NCI-H1092 treated with DMSO at 0.1 percent for 48 hours (cell line): Measurements from ENCODE around the gene DGKQ.
"Not testable (repeated sequence)": the region's sequence is repeated elsewhere in the genome, so short reads cannot be mapped to it uniquely, and the experiment has no call there.

Source experiments
- DNase-seq: peaks from one replicate; lab custom pipeline; 2025; lab: John Stamatoyannopoulos, UW

The DGKQ gene

GRCh38 chr4:949656-950055 is 23.7 kb downstream of the DGKQ start:
- DNase-seq = no peak

GRCh38 chr4:948936-949300 is 24.5 kb downstream of the DGKQ start:
- no peak for DNase-seq

- no peak for DNase-seq
Observed at GRCh38 chr4:948101-948935, 25.1 kb downstream of the DGKQ start.

GRCh38 chr4:947491-947971 is 25.8 kb downstream of the DGKQ start:
- no peak for DNase-seq

- DNase-seq = no peak
Observed at GRCh38 chr4:946517-947471, 26.6 kb downstream of the DGKQ start.

GRCh38 chr4:946103-946450 is 27.3 kb downstream of the DGKQ start:
- DNase-seq = no peak

GRCh38 chr4:945274-946102 is 27.9 kb downstream of the DGKQ start:
- no peak for DNase-seq

DNA sequence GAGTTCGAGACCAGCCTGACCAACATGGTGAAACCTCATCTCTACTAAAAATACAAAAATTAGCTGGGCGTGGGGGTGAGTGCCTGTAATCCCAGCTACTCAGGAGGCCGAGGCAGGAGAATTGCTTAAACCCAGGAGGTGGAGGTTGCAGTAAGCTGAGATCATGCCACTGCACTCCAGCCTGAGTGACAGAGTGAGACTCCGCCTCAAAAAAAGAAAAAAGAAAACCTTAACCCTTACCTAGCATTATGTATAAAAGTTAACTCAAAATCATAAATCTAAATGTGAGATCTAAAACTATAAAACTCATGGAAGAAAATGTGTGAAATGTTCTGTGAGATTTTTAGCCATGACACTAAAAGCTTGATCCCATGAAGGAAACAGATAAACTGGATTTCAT is 33.9 kb downstream of the DGKQ start:
- DNase-seq = not testable (repeated sequence)

- DNase-seq = no peak
Observed at GRCh38 chr4:932713-933070, 40.7 kb downstream of the DGKQ start.

DNA sequence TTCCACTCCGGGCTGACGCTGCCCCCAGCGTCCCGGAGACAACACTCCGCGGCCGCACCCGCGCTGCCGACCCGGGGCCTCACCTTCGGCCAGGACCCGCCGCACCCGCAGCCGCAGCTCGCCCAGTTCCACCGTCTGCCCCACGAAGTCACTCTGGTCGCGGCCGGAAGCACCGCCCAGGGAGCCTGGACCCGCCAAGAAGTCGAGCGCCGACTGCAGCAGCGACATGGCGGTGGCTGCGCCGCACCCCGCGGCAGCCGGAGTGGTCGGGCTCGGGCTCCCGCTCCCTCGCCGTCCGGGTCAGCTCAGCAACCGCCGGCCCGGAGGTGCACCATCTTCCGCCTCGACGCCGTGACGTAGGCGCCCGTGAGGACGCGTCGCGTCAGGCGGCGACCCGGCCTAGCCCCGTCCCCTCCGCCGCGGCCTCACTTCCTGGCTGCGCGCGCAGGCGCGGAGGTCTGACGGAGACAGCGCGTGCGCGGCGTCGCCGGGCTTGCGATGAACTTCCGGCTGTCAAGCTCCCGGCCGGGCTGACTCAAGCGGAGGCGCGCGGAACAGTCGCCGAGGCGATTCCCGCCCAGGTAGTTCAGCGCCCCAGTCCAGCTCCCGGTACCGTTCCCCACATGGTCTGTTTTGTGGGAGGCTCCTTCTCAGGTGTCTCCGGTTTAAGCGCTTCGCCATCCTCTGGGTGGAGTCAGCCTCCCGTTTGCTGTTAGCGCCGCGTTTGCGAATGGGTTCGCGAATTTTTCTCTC is 41.2 kb downstream of the DGKQ start, which contains the start of the genes GAK and TMEM175:
TSS of gene GAK (minus strand) at position 357 of the 753 bp plus-strand sequence. CDS start at position 228, 129 bp downstream.
TSS of gene TMEM175 (plus strand) at position 501 of the 753 bp plus-strand sequence. CDS start 15,280 bp downstream, outside the sequence.
- DNase-seq = peak; percentile 91

DNA sequence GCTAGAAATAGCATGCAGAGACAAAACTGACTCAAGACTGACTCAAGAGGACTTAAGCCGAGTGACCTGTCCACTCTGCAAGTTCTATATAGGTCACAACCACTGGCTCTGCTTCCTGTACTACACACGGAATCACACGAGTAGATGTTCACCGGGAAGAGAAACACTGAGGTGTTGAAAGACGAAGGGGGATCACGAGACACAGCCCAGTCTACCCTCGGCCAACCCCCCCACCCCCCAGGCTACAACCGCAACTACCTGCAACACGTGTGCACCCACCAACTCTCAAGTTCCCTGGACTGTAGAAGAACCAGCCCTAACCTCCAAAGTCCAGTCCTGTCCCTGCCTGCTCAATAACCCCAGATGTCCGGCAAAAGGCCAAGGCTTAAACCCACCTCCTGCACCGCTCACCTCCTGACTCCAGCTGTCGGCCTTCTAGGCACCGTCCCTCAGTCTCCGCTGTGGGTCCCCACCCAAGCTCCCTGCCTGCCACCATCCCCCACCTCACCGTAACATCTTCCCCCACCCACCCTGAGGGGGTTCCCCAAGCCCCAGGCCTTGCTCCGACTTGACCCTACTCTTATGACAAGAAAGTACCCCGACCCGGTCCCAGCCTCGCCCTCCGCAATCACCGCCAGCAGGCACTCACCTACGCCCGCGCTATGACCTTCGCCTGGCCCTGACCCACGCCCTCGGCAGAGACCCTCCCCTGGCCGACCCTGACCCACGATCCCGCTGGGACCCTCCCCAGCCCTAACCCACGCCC is 42.0 kb downstream of the DGKQ start:
- no peak for DNase-seq

DNA sequence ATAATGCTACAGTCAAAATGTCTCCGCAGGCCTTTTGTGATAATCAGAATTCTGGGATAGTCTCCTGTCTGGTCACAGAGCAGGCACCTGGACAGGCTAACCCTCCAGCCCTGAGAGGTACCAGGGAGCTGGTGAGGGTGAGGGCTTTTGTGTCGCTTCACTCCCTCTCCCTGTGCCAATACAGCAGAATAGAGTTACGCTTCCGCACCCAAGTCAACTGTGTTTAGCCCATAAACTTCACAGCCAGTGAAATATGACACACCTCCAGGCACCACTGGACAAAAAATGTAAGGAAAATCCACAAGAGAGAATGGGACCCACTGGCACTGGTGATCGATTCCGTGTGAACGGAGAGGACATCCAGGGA is 42.6 kb downstream of the DGKQ start:
- DNase-seq = no peak

DNA sequence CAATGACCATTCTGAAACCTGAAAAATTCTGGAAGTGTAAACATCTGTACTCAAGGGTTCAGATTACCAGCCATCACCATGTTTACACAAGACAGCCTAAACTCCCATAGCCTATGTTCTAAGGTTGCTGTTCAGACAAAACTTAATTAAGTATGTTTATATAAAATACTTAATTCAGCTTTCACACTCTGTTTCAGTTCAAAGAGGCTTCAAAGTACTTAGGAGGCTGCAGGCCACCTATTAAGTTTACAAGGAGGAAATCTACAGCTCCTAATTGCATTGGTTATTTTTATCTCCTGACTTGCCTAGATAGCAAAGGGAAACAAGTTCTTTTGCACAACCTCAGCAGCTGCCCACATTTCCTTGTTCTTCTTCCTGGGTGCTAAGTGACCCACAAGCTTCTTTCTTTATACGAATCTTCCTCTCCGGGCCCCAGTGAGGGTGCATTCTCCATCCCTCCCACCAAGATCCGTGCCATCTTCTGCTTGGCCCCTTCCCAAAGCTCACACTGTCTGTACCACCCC is 43.3 kb downstream of the DGKQ start:
- no peak for DNase-seq

GRCh38 chr4:929096-929765 is 44.1 kb downstream of the DGKQ start:
- DNase-seq = no peak

- DNase-seq = not testable (repeated sequence)
Observed at GRCh38 chr4:927566-927965, 45.8 kb downstream of the DGKQ start.

DNA sequence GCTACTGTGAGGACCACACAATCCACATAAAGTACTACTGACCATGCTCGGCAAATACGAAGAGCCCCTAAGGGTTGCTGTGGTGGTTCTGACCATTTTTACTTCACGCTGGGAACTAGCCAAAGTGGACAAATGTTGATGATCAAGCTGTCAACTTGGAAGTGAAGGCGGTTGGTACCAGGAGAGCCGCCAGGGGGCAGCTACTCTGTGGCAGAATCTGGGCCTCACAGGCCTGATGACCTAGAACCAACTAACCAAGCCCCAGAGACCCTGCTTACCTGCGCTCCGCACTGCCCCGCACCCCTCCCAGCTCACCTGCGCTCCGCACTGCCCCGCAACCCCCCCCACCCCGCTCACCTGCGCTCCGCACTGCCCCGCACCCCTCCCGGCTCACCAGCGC is 46.8 kb downstream of the DGKQ start:
- no peak for DNase-seq

- DNase-seq = no peak
Observed at GRCh38 chr4:925771-926500, 47.4 kb downstream of the DGKQ start.

DNA sequence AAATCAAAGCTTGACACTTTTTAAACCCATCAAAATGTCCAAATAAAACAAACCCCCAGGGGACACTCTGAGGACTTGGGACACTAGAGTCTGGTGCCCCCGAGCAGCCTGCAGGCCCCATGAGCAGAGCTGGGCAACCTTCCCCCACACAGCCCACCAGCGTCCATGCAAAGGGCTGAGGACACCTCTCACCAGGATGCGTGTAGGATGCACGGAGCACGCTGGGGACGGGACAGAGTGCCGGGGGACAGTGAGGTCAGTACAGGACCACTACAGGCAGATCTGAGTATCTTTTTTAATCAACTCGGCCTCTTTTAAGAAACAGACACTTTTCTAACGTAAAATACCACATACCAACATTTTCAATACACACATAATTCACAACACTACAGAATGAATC is 48.2 kb downstream of the DGKQ start:
- DNase-seq = no peak
